Fibroblast of peridontal ligament (primary cell): ENCODE results near the gene MZB1.
"Not testable (repeated sequence)": the region's sequence is repeated elsewhere in the genome, so short reads cannot be mapped to it uniquely, and the experiment has no call there.

Experiments used
- DNase-seq: peaks from one replicate; pipeline ENCODE4 v3.0.0-alpha.2; 2010; ENCODE audit errors: extremely low read depth

The MZB1 gene

DNA sequence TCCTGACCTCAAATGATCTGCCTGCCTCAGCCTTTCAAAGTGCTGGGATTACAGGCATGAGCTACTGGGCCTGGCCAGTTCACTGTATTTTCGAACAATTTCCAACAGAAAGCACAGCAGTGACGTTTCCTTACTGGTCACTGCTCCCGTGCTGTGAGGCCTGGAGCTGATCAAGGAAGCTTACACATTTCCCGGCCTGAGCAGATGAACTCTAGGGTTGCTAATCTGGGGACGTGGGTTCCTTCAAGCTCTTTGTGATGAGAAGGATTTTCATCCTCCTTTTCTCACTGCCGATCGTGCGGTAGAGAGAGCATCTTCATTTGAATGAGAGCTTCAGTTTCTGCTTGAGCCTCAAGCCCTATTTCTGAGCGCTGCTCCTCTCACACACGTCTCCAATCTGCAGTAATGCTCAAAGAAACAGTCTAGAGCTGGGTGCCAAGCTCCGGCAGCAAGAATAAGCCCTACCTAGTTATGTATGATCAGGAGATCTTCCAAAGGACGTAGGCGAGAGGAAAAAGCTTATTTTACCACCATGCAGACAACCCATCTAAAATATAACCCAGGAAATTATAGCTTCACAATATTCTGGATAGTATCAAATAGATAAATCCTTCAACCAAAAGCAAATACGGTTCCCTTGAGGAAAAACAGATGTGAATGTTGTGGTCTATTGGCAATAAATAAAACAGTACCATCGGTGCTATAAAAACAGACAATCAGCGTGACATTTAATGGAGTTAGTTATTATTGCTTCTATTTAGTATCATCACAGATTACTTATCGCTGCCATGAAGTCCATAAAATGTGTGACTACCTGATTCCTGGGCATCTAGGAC is 21.5 kb upstream of the MZB1 start:
- DNase-seq = no peak

DNA sequence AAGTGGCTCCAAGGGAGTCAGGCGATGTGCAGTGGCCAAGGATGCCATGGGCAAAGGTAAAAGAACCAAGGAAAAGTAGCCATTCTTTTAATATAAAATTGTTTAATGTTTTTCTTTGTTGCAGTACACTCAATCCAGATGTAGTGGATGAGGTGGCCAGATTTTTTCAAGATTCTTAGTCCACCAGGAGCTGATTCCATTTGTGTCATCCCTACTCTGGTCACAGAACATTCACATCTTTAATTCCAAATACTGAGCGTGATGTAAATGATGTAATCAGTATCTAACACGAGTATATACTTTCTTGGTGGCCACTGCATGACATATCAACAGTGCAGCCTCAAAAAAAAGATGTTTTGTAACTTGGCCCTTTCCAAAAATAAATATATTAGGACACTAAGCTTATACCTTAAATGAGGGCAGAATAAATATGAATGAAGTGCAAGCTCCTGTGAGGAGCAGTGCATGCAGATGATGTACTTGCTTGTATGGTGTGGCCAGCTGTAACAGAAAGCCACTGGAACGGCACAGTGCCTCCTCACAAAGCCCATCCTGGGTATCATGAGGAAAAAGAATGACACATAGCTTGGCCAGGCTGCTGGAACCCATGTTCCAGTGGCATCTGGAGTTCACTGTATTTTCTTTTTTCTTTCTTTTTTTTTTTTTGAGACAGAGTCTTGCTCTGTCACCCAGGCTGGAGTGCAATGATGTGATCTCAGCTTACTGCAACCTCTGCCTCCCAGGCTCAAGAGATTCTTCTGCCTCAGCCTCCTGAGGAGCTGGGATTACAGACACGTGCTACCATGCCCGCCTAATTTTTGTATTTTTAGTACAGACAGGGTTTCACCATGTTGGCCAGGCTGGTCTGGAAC is 20.6 kb upstream of the MZB1 start:
- no peak for DNase-seq

- DNase-seq = not testable (repeated sequence)
Measured at GRCh38 chr5:139409116-139409515, 19.4 kb upstream of the MZB1 start.

GRCh38 chr5:139408191-139408590 is 18.5 kb upstream of the MZB1 start:
- no peak for DNase-seq

DNA sequence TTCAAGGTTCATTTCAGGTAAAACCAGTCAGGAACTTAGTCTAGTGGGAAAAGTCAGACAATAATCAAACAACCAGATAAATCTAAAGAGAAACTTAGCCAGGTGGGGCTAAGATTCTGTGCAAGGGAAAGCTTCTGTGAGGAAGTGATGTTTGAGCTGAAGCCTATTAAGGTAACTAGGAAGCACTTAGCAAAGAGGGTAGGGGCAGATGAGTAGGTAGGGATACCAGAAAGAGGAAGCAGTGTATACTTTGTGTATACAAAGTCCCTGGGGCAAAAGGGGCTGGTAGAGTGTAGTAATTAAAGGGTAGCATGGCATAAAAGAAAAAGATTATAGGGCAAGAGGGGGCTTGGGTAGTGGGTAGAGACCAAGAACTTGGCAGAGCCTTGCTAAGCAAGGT is 17.8 kb upstream of the MZB1 start:
- DNase-seq = no peak

GRCh38 chr5:139406963-139407362 is 17.2 kb upstream of the MZB1 start:
- no peak for DNase-seq

DNA sequence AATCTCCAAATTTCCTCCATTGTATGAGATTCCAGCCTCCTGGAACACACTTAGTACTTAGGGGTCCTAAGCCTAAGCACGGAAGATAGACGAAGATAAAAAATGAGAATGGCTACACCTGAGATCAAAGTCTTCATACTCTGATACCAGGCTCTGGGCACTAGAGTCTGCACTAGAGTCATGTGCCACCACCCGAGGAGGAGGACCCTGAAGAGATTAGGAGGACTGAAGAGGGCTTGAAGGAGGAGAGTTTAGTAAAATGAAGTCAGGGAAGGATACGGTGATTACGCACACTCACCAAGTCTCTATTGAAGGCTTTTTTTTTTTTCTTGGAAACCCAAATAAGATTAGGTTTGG is 14.7 kb upstream of the MZB1 start:
- DNase-seq = no peak

DNA sequence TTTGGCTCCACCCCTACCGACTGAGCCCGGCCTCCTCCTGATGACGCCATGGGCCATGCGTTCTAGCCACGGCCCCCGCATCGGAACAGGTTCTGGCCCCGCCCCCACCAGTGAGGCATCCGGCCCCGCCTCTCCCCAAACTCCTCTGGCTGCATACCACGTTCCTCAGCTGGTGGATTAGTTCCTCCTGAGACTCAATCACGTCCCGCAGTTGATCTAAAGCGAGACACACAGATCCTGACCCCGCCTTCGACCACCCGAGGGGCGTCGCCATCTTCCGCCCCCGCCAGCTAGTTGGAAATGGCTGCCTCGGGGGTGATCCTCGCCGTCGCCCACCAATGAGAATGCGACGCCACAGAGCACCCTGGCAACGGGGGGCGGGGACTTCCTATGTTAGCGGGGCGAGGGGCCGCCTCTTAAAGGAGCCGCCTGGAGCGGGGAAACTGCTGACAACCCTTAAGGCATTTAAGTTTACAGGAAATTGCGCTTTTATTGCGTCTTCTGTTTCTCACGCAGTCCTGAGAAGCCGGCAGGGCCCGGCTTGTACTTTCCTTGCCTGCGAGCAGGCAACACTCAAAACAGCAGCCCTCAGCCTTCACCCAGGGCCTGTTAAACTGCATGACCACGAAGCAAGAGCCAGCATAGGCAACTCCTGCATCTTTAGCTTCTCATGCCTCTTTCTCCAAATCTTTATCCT is 14.2 kb upstream of the MZB1 start, which contains the start of gene SPATA24:
TSS of gene SPATA24 (minus strand) at position 303 of the 697 bp plus-strand sequence. CDS start at position 274, 29 bp downstream.
- peak; percentile 95 for DNase-seq

DNA sequence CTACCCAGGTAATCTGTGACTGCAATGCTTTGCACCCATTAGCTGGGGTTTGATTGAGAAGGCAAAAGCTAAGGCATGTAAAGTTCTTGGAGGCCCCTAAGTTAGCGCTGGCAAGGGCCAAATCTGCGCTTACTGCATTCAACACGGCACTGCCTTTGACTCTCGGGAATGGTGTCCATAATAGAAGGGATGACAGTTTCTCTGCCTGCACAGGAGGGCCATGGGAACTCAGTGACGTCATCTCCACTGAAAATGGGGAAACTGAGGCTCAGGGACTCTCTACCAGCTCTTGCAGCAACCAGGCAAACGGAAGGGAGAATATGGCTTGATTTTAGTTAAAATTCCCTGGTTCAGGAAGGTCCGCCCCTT is 13.7 kb upstream of the MZB1 start:
- DNase-seq = no peak

GRCh38 chr5:139402561-139403158 is 12.9 kb upstream of the MZB1 start:
- DNase-seq = no peak

- DNase-seq = no peak
Measured at GRCh38 chr5:139401546-139401945, 11.8 kb upstream of the MZB1 start.

DNA sequence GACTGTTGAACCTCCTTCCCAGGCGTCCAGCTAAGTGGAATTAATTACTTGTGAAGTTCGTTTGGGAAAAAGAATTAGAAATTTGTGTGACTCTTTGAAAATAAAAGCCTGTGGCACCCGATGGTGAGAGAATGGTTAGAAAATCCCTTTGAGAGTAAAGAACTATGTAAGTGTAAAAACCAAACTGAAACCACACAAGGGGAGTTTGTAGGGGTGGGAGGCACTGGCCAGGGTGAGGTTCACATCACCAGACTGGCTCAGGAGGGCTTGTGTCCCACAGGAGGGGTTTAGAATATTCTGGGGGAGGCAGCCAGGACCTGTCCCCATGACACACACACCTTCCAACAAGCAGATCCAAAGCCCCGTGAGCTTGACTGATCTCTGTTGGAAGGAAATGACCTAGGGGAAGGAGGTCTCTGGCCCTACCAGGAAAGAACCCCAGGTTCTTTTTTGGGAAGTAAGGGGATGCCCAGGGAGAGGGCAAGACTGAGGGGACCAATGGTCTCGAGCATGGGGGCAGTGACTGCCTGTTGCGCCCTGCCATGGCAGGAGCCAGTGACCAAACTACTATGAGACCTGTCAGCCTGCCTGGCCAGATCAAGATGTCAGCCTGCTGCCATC is 9.9 kb upstream of the MZB1 start:
- DNase-seq = no peak

GRCh38 chr5:139397921-139398320 is 8.2 kb upstream of the MZB1 start:
- peak; percentile 34 for DNase-seq

GRCh38 chr5:139396691-139397090 is 7.0 kb upstream of the MZB1 start:
- DNase-seq = no peak

DNA sequence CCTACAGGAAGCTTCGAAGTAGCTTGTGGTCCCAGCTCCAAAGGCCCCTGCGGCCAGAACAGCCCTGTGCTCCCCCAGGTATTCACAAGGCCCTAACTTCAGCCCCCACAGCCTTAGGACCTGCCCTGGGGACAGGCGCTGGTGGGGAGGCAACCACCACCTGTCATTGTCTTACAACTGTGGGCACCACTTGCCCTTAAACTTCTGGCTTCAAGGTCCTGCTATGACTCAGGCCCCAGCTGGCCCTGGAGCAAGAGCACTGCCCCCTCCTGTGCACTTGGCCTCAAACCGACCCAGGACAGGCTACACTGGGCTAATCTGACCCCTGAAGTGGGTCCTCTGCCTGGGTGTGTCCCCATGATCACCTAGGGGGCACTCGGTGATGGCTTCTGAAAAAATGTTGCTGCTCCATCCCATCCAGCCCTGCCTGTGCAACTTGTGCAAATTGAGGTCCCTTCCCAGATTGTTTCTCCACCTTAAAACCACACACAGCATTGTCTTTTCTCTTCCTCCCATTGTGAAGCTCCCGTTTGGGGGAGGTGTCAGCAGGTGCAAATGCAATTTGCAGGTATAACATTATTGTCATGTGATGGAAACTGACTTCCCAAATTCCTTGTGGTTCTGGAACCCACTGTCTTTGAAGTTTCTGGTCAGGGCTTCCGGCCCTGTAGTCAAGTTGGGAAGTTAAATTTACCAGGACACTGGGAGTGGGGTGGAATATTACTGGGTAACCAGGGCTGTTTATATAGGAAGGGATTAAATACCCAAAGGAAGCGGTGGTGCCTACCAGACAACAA is 6.3 kb upstream of the MZB1 start:
- no peak for DNase-seq

- DNase-seq = no peak
Measured at GRCh38 chr5:139394654-139395566, 5.2 kb upstream of the MZB1 start, which contains the start of gene PROB1. PROB1 (minus strand) TSS chr5:139395104; CDS start chr5:139395081, 23 bp downstream.

- DNase-seq = no peak
Measured at GRCh38 chr5:139394123-139394653, 4.5 kb upstream of the MZB1 start.

- no peak for DNase-seq
Measured at GRCh38 chr5:139393497-139394122, 3.9 kb upstream of the MZB1 start.
